Transverse colon (tissue), 3 donors: Measurements from ENCODE around the gene REEP1.

Experiments used
- EP300 ChIP-seq: sonication (generic); formaldehyde crosslinking; IDR thresholded peaks from one replicate; pipeline ENCODE4 v1.6.1; 2017; ENCODE audit warnings: antibody characterized with exemption, low read depth
- TF ChIP-seq, protein P1 (sequence below), 5 experiments: fragments of 200-600 bp in 3 of 5; fragments of 450-650 bp in 2 of 5; sonication (generic) in 3 of 5; IDR thresholded peaks; 1 replicate in 2 of 5; 2 replicates in 3 of 5; pipeline ENCODE4 v1.5.1; 2016 to 2017; ENCODE audit warnings: antibody characterized with exemption in 5 of 5, inconsistent platforms in 3 of 5, mild to moderate bottlenecking in 2 of 5, moderate library complexity in 1 of 5

DNA sequence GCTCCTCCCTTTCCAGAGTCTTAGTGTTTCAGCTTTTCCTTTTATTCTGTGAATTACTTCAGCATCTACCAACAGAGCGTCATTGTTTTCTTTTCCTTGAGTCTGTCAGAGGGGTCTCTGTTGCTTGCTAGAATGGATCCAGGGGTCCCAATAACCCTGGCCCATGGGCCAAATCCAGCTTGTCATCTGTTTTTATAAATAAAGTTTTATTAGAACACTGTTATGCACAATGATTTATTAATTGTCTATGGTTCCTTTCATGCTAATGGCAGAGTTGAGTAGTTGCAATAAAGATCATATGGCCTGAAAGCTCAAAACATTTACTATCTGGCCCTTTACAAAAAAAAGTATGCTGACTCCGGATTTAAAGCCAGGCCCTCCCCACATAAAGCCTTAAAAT lies 79.3 kb downstream of the REEP1 start:
- no peak for TF ChIP-seq EP300
- TF ChIP-seq, protein P1, sequence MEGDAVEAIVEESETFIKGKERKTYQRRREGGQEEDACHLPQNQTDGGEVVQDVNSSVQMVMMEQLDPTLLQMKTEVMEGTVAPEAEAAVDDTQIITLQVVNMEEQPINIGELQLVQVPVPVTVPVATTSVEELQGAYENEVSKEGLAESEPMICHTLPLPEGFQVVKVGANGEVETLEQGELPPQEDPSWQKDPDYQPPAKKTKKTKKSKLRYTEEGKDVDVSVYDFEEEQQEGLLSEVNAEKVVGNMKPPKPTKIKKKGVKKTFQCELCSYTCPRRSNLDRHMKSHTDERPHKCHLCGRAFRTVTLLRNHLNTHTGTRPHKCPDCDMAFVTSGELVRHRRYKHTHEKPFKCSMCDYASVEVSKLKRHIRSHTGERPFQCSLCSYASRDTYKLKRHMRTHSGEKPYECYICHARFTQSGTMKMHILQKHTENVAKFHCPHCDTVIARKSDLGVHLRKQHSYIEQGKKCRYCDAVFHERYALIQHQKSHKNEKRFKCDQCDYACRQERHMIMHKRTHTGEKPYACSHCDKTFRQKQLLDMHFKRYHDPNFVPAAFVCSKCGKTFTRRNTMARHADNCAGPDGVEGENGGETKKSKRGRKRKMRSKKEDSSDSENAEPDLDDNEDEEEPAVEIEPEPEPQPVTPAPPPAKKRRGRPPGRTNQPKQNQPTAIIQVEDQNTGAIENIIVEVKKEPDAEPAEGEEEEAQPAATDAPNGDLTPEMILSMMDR (IDR thresholded peaks at IDR 0.05) = no peak
